HEK293T (cell line): ENCODE measurements around the gene RYR1.

Experiments
- ARNT ChIP-seq: fragments of 450-650 bp; IDR thresholded peaks from 2 replicates; pipeline ENCODE4 v1.6.1; 2017; ENCODE audit warnings: mild to moderate bottlenecking
- BHLHE40 ChIP-seq: fragments of 450-650 bp; IDR thresholded peaks from 2 replicates; pipeline ENCODE4 v1.6.1; 2016; ENCODE audit warnings: mild to moderate bottlenecking, moderate library complexity, borderline replicate concordance
- CTBP1 ChIP-seq: fragments of 450-650 bp; IDR thresholded peaks from 2 replicates; pipeline ENCODE4 v1.6.1; 2016; ENCODE audit warnings: borderline replicate concordance
- FOXA1 ChIP-seq: fragments of 450-650 bp; IDR thresholded peaks from 2 replicates; pipeline ENCODE4 v1.6.1; 2016; ENCODE audit warnings: mild to moderate bottlenecking
- FOXM1 ChIP-seq: fragments of 450-650 bp; IDR thresholded peaks from 2 replicates; pipeline ENCODE4 v1.6.1; 2017; ENCODE audit warnings: mild to moderate bottlenecking, borderline replicate concordance
- LEF1 ChIP-seq: fragments of 450-650 bp; IDR thresholded peaks from 2 replicates; pipeline ENCODE4 v1.6.1; 2017; ENCODE audit warnings: mild to moderate bottlenecking, borderline replicate concordance
- NFRKB ChIP-seq: fragments of 450-650 bp; IDR thresholded peaks from 2 replicates; pipeline ENCODE4 v1.6.1; 2016; ENCODE audit warnings: mild to moderate bottlenecking, moderate library complexity
- PKNOX1 ChIP-seq: fragments of 450-650 bp; IDR thresholded peaks from 2 replicates; pipeline ENCODE4 v1.6.1; 2016
- SP1 ChIP-seq: fragments of 450-650 bp; IDR thresholded peaks from 2 replicates; pipeline ENCODE4 v1.6.1; 2017
- SUZ12 ChIP-seq: fragments of 450-650 bp; IDR thresholded peaks from 2 replicates; pipeline ENCODE4 v1.6.1; 2016; ENCODE audit warnings: mild to moderate bottlenecking
- TARDBP ChIP-seq: fragments of 450-650 bp; IDR thresholded peaks from 2 replicates; pipeline ENCODE4 v1.6.1; 2016

- TF ChIP-seq SUZ12 (no peak), FOXA1 (no peak), LEF1 (no peak), TARDBP (no peak), BHLHE40 (no peak), SP1 (no peak), ARNT (no peak), FOXM1 (no peak), CTBP1 (no peak), NFRKB (no peak), PKNOX1 (no peak)
Measured at GRCh38 chr19:38514812-38515633, 81.5 kb downstream of the RYR1 start.
